GM12873 (cell line): ENCODE results near the gene MUC21.

ENCODE experiments used
- CTCF ChIP-seq: IDR thresholded peaks from 2 replicates; pipeline ENCODE4 v1.5.1; 2012; ENCODE audit warnings: low read depth, mild to moderate bottlenecking, moderate library complexity, low read length, control low read depth; ENCODE audit not compliant: insufficient read depth; ENCODE audit errors: missing control alignments

Gene MUC21

GRCh38 chr6:30970946-30971345, 12.6 kb upstream of the MUC21 start:
- TF ChIP-seq CTCF, result no peak

- no peak for TF ChIP-seq CTCF
These were observed 10.7 kb upstream of the MUC21 start for GRCh38 chr6:30972816-30973215.

GRCh38 chr6:30974490-30975252, 8.8 kb upstream of the MUC21 start:
- TF ChIP-seq CTCF, result no peak

GRCh38 chr6:30979141-30979540, 4.4 kb upstream of the MUC21 start:
- TF ChIP-seq CTCF, result no peak

- no peak for TF ChIP-seq CTCF
These were observed 3.8 kb upstream of the MUC21 start for GRCh38 chr6:30979690-30980089.

- TF ChIP-seq CTCF, result peak; percentile 43
These were observed 1.4 kb upstream of the MUC21 start for GRCh38 chr6:30981942-30982772.

- TF ChIP-seq CTCF, result no peak
These were observed 2.0 kb downstream of the MUC21 start for GRCh38 chr6:30985490-30985889.
